Activated T-cell treated with anti-CD3 and anti-CD28 coated beads for 48 hours (primary cell): ENCODE results near the gene MMAB.

ENCODE experiments used
- DNase-seq: peaks from one replicate; pipeline ENCODE4 v3.0.0-alpha.2; 2020; ENCODE audit warnings: low read depth

MMAB gene

GRCh38 chr12:109573029-109573913 is at the start of gene MMAB, which contains the start of gene MVK:
Gene MMAB (minus strand): TSS chr12:109573504. CDS start chr12:109573480, 24 bp downstream.
Gene MVK (plus strand): TSS chr12:109573794. CDS start chr12:109574823, 1,029 bp downstream.
- DNase-seq = peak; percentile 95

GRCh38 chr12:109621901-109622364 is 48.6 kb upstream of the MMAB start:
- no peak for DNase-seq

- DNase-seq = no peak
These were observed 47.9 kb upstream of the MMAB start for GRCh38 chr12:109621211-109621694.

GRCh38 chr12:109619002-109619604 is 45.8 kb upstream of the MMAB start:
- no peak for DNase-seq

- no peak for DNase-seq
These were observed 44.8 kb upstream of the MMAB start for GRCh38 chr12:109618082-109618481.

- no peak for DNase-seq
These were observed 44.2 kb upstream of the MMAB start for GRCh38 chr12:109617491-109617890.

GRCh38 chr12:109615556-109616229 is 42.4 kb upstream of the MMAB start:
- DNase-seq = no peak

GRCh38 chr12:109613649-109614455 is 40.5 kb upstream of the MMAB start:
- DNase-seq = no peak

- DNase-seq = no peak
These were observed 39.7 kb upstream of the MMAB start for GRCh38 chr12:109612975-109613502.

- DNase-seq = no peak
These were observed 38.7 kb upstream of the MMAB start for GRCh38 chr12:109612003-109612402.

- DNase-seq = no peak
These were observed 37.9 kb upstream of the MMAB start for GRCh38 chr12:109611223-109611622.

GRCh38 chr12:109610523-109610922 is 37.2 kb upstream of the MMAB start:
- DNase-seq = no peak

GRCh38 chr12:109609342-109609741 is 36.0 kb upstream of the MMAB start:
- no peak for DNase-seq

GRCh38 chr12:109608793-109609192 is 35.5 kb upstream of the MMAB start:
- DNase-seq = no peak

- DNase-seq = no peak
These were observed 35.0 kb upstream of the MMAB start for GRCh38 chr12:109608270-109608669.

GRCh38 chr12:109607618-109608017 is 34.3 kb upstream of the MMAB start:
- DNase-seq = no peak

GRCh38 chr12:109606320-109607028 is 33.2 kb upstream of the MMAB start:
- DNase-seq = no peak

- no peak for DNase-seq
These were observed 32.4 kb upstream of the MMAB start for GRCh38 chr12:109605599-109606228.

GRCh38 chr12:109605016-109605415 is 31.7 kb upstream of the MMAB start:
- DNase-seq = no peak

GRCh38 chr12:109604132-109604585 is 30.9 kb upstream of the MMAB start:
- no peak for DNase-seq
